ENCODE results near the gene CISH.

The CISH gene

GRCh38 chr3:50648313-50648712 lies 36.7 kb upstream of the CISH start:
- no peak overlapping the region for H3K9ac ChIP-seq (ENCODE audit: low read depth, low read length)
- peaks cover 73% of the 10 kb centered on the region for H4K20me1 ChIP-seq (ENCODE audit: insufficient read depth, low read length)
- ATAC-seq (ENCODE audit: insufficient read depth, low read depth) (no peak), DNase-seq (no peak)
- no peak overlapping the region for H2AFZ ChIP-seq (ENCODE audit: low read depth, low read length)
- peaks cover 2% of the 10 kb centered on the region; the same call in 1 of the 2 replicates for H3K79me2 ChIP-seq (ENCODE audit: insufficient read depth, low read length)
- H3K36me3 ChIP-seq (ENCODE audit: insufficient read depth, low read length), result peaks cover 65% of the 10 kb centered on the region
- no peaks in the 10 kb centered on the region for H3K27me3 ChIP-seq (ENCODE audit: insufficient read depth, low read length, poor library complexity)
- H3K9me3 ChIP-seq (ENCODE audit: insufficient read depth, low read length, severe bottlenecking), result no peaks in the 10 kb centered on the region
- no peak overlapping the region for H3K4me2 ChIP-seq (ENCODE audit: insufficient read depth, low read length)
- H3K4me1 ChIP-seq (ENCODE audit: insufficient read depth, low read length), result no peaks in the 10 kb centered on the region
- no peak overlapping the region for H3K27ac ChIP-seq (ENCODE audit: low read length)
- TF ChIP-seq CTCF (IDR thresholded peaks at IDR 0.05; ENCODE audit: borderline replicate concordance, extremely low read depth, low read length, poor library complexity, severe bottlenecking), result no peak
- no peak for TF ChIP-seq EZH2 (IDR thresholded peaks at IDR 0.05; ENCODE audit: borderline replicate concordance, low read depth, low read length, severe bottlenecking)
- H3K4me3 ChIP-seq (ENCODE audit: low read depth in 1 of 2, low read length in 2 of 2), result no peak overlapping the region

- H3K4me2 ChIP-seq (ENCODE audit: insufficient read depth, low read length), result no peak overlapping the region
- H3K4me3 ChIP-seq (ENCODE audit: low read depth in 1 of 2, low read length in 2 of 2), result no peak overlapping the region
- peaks cover 94% of the 10 kb centered on the region for H3K36me3 ChIP-seq (ENCODE audit: insufficient read depth, low read length)
- ATAC-seq (ENCODE audit: insufficient read depth, low read depth) (no peak), DNase-seq (no peak)
- H4K20me1 ChIP-seq (ENCODE audit: insufficient read depth, low read length), result peaks cover 84% of the 10 kb centered on the region
- TF ChIP-seq EZH2 (IDR thresholded peaks at IDR 0.05; ENCODE audit: borderline replicate concordance, low read depth, low read length, severe bottlenecking) (no peak), CTCF (IDR thresholded peaks at IDR 0.05; ENCODE audit: borderline replicate concordance, extremely low read depth, low read length, poor library complexity, severe bottlenecking) (no peak)
- H3K79me2 ChIP-seq (ENCODE audit: insufficient read depth, low read length), result peaks cover 25% of the 10 kb centered on the region
- no peaks in the 10 kb centered on the region for H3K4me1 ChIP-seq (ENCODE audit: insufficient read depth, low read length)
- no peaks in the 10 kb centered on the region for H3K9me3 ChIP-seq (ENCODE audit: insufficient read depth, low read length, severe bottlenecking)
- no peak overlapping the region for H3K27ac ChIP-seq (ENCODE audit: low read length)
- H2AFZ ChIP-seq (ENCODE audit: low read depth, low read length), result no peak overlapping the region
- no peak overlapping the region for H3K9ac ChIP-seq (ENCODE audit: low read depth, low read length)
- H3K27me3 ChIP-seq (ENCODE audit: insufficient read depth, low read length, poor library complexity), result no peaks in the 10 kb centered on the region
Measured at GRCh38 chr3:50645378-50645777, 33.8 kb upstream of the CISH start.

DNA sequence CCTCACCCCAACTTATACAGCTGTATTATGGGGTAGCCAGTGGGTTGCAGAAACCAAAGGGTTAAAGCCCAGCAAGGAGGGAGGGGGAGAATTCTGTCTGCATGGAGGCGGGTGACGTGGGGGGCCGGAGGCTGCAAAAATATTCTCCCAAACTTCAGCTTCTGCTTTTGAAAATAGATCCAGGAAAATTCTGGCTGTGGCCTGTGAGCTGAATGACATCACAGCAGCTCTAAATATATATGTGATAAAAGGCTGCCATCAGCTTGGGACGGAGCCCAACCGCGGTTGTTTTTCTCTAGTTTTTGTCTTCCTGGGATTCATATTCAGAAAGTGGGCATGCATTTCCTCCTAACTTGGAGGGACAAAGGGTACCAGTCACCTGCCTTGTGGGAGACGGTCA lies 33.0 kb upstream of the CISH start:
- no peak for DNase-seq
- no peak overlapping the region for H3K4me3 ChIP-seq (ENCODE audit: low read depth in 1 of 2, low read length in 2 of 2)
- ATAC-seq (ENCODE audit: insufficient read depth, low read depth), result no peak
- no peaks in the 10 kb centered on the region for H3K4me1 ChIP-seq (ENCODE audit: insufficient read depth, low read length)
- H3K4me2 ChIP-seq (ENCODE audit: insufficient read depth, low read length), result no peak overlapping the region
- H3K36me3 ChIP-seq (ENCODE audit: insufficient read depth, low read length), result peaks cover 100% of the 10 kb centered on the region
- no peak for TF ChIP-seq EZH2 (IDR thresholded peaks at IDR 0.05; ENCODE audit: borderline replicate concordance, low read depth, low read length, severe bottlenecking)
- no peak for TF ChIP-seq CTCF (IDR thresholded peaks at IDR 0.05; ENCODE audit: borderline replicate concordance, extremely low read depth, low read length, poor library complexity, severe bottlenecking)
- H3K27ac ChIP-seq (ENCODE audit: low read length), result no peak overlapping the region
- no peaks in the 10 kb centered on the region for H3K9me3 ChIP-seq (ENCODE audit: insufficient read depth, low read length, severe bottlenecking)
- no peak overlapping the region for H3K9ac ChIP-seq (ENCODE audit: low read depth, low read length)
- H2AFZ ChIP-seq (ENCODE audit: low read depth, low read length), result no peak overlapping the region
- peaks cover 33% of the 10 kb centered on the region for H3K79me2 ChIP-seq (ENCODE audit: insufficient read depth, low read length)
- H4K20me1 ChIP-seq (ENCODE audit: insufficient read depth, low read length), result peaks cover 87% of the 10 kb centered on the region
- no peaks in the 10 kb centered on the region for H3K27me3 ChIP-seq (ENCODE audit: insufficient read depth, low read length, poor library complexity)

DNA sequence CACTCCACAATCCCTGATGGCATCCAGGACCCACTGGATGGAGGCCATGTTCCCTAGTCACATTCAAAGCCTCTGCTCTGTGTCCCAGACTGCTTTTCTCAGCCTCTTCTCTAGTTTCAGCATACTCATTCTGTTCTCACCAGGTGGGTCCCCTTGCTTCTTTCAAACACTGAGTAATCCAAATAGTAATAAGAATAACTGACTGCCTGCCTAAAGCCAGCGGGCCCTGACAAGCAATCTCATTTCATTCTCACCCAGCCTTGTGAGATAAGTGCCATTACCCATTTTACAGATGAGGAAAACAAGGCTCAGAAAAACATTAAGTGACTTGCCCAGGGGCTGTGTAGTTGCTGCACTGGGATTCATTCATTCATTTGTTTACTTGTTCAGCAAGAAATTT lies 30.8 kb upstream of the CISH start:
- no peak overlapping the region for H2AFZ ChIP-seq (ENCODE audit: low read depth, low read length)

More for the DNA sequence above, 30.8 kb upstream of the CISH start:
- no peak for DNase-seq
- no peak overlapping the region for H3K9ac ChIP-seq (ENCODE audit: low read depth, low read length)
- no peak overlapping the region for H3K27ac ChIP-seq (ENCODE audit: low read length)
- H3K9me3 ChIP-seq (ENCODE audit: insufficient read depth, low read length, severe bottlenecking), result no peaks in the 10 kb centered on the region
- H3K27me3 ChIP-seq (ENCODE audit: insufficient read depth, low read length, poor library complexity), result no peaks in the 10 kb centered on the region
- peaks cover 93% of the 10 kb centered on the region for H4K20me1 ChIP-seq (ENCODE audit: insufficient read depth, low read length)
- no peak overlapping the region for H3K4me2 ChIP-seq (ENCODE audit: insufficient read depth, low read length)
- peaks cover 98% of the 10 kb centered on the region for H3K36me3 ChIP-seq (ENCODE audit: insufficient read depth, low read length)
- H3K4me1 ChIP-seq (ENCODE audit: insufficient read depth, low read length), result no peaks in the 10 kb centered on the region
- H3K4me3 ChIP-seq (ENCODE audit: low read depth in 1 of 2, low read length in 2 of 2), result no peak overlapping the region
- ATAC-seq (ENCODE audit: insufficient read depth, low read depth), result no peak
- no peak for TF ChIP-seq EZH2 (IDR thresholded peaks at IDR 0.05; ENCODE audit: borderline replicate concordance, low read depth, low read length, severe bottlenecking)
- TF ChIP-seq CTCF (IDR thresholded peaks at IDR 0.05; ENCODE audit: borderline replicate concordance, extremely low read depth, low read length, poor library complexity, severe bottlenecking), result no peak
- peaks cover 54% of the 10 kb centered on the region for H3K79me2 ChIP-seq (ENCODE audit: insufficient read depth, low read length)
